Esophagus squamous epithelium (tissue), 4 donors: ENCODE measurements around the gene TTYH3.

Experiments
- CTCF ChIP-seq, 6 experiments: fragments of 450-650 bp in 4 of 6; fragments of 200-600 bp in 2 of 6; sonication (generic) in 2 of 6; IDR thresholded peaks; one replicate each; pipeline ENCODE4 v1.5.1; 2016 to 2019; ENCODE audit warnings: antibody characterized with exemption in 6 of 6, mild to moderate bottlenecking in 4 of 6, moderate library complexity in 4 of 6
- POLR2A ChIP-seq, 4 donors: fragments of 450-650 bp; IDR thresholded peaks; one replicate each; pipeline ENCODE4 v1.6.1; 2017; ENCODE audit warnings: antibody characterized with exemption in 4 of 4, mild to moderate bottlenecking in 4 of 4, moderate library complexity in 3 of 4

- TF ChIP-seq CTCF (IDR thresholded peaks at IDR 0.05) (no peak), POLR2A (IDR thresholded peaks at IDR 0.05) (no peak)
Measured at GRCh38 chr7:2635148-2635668, 3.4 kb downstream of the TTYH3 start.
